Fibroblast of lung (primary cell): ENCODE data around the gene TBL1X. TPM values are rescaled to one million over a fixed set of nuclear protein-coding genes. Genes with fewer than 3 reads are reported as not detected.
A peak's percentile ranks its signal among the peaks of the same experiment; 100 is the strongest.

Experiments
- DNase-seq, 2 donors: peaks; one replicate each; pipeline versions ENCODE4 v3.0.0 to v3.0.0-alpha.2; 2010; ENCODE audit warnings: low read depth in 2 of 2
- H2AFZ ChIP-seq: 2 replicates; pipeline ENCODE4 v1.5.1; 2012; ENCODE audit warnings: low read length, control low read depth, inconsistent platforms
- H3K27ac ChIP-seq: 2 replicates; pipeline ENCODE4 v1.5.1; 2011; ENCODE audit warnings: low read length, control low read depth; ENCODE audit not compliant: insufficient read depth
- H3K27me3 ChIP-seq: 2 replicates; pipeline ENCODE4 v1.5.1; 2011; ENCODE audit warnings: mild to moderate bottlenecking, low read length; ENCODE audit not compliant: control insufficient read depth, insufficient read depth
- H3K36me3 ChIP-seq: 2 replicates; pipeline ENCODE4 v1.5.1; 2011; ENCODE audit warnings: low read length; ENCODE audit not compliant: control insufficient read depth, insufficient read depth
- H3K4me1 ChIP-seq: 2 replicates; pipeline ENCODE4 v1.5.1; 2011; ENCODE audit warnings: low read length; ENCODE audit not compliant: control insufficient read depth, insufficient read depth; ENCODE audit errors: extremely low read depth
- H3K4me2 ChIP-seq: 2 replicates; pipeline ENCODE4 v1.5.1; 2011; ENCODE audit warnings: low read length, control low read depth; ENCODE audit not compliant: insufficient read depth; ENCODE audit errors: extremely low read depth
- H3K4me3 ChIP-seq, 4 experiments: fragments of 200-600 bp in 1 of 4; sonication (generic) in 1 of 4; replicated peaks in 1 of 4; 2 replicates each; pipeline ENCODE4 v1.5.1; 2011 to 2016; ENCODE audit warnings: low read length in 4 of 4, low read depth in 3 of 4, mild to moderate bottlenecking in 3 of 4, control low read depth in 2 of 4, inconsistent platforms in 1 of 4, mixed read lengths in 1 of 4; ENCODE audit not compliant: insufficient read depth in 1 of 4; ENCODE audit errors: control extremely low read depth in 1 of 4
- H3K79me2 ChIP-seq: 2 replicates; pipeline ENCODE4 v1.5.1; 2012; ENCODE audit warnings: mild to moderate bottlenecking, low read length, inconsistent platforms; ENCODE audit not compliant: control insufficient read depth, insufficient read depth
- H3K9ac ChIP-seq: 2 replicates; pipeline ENCODE4 v1.5.1; 2011; ENCODE audit warnings: mild to moderate bottlenecking, low read length, control low read depth; ENCODE audit not compliant: insufficient read depth
- H3K9me3 ChIP-seq: 2 replicates; pipeline ENCODE4 v1.5.1; 2012; ENCODE audit warnings: low read depth, low read length; ENCODE audit not compliant: control insufficient read depth, insufficient read depth
- H4K20me1 ChIP-seq: 2 replicates; pipeline ENCODE4 v1.5.1; 2011; ENCODE audit warnings: low read length; ENCODE audit not compliant: control insufficient read depth, insufficient read depth; ENCODE audit errors: extremely low read depth
- EZH2 ChIP-seq: IDR thresholded peaks from 2 replicates; pipeline ENCODE4 v1.5.1; 2012; ENCODE audit warnings: low read length, control low read depth, mild to moderate bottlenecking; ENCODE audit errors: missing control alignments
- polyA plus RNA-seq, 2 donors: library from polyadenylated mRNA; depleted of rRNA in 1 of 2; stranded (reverse) in 1 of 2; unstranded in 1 of 2; fragments of >200 nt; gene quantifications; 2 replicates each; pipeline ENCODE4 v1.2.1, GENCODE V29; 2011 to 2012; ENCODE audit warnings: missing spikeins in 1 of 2
- total RNA-seq: library from RNA; depleted of rRNA; stranded (reverse); fragments of >200 nt; gene quantifications from 2 replicates; pipeline ENCODE4 v1.2.1, GENCODE V29; 2014
- TF ChIP-seq, protein P1 (sequence below), 2 donors: IDR thresholded peaks in 1 of 2; conservative IDR thresholded peaks in 1 of 2; 1 replicate in 1 of 2; 2 replicates in 1 of 2; pipeline ENCODE4 v1.5.1; 2011 to 2012; ENCODE audit warnings: low read length in 2 of 2, control low read depth in 1 of 2, inconsistent platforms in 1 of 2, low read depth in 1 of 2, mild to moderate bottlenecking in 1 of 2

The TBL1X gene
- total and polyA plus RNA-seq, 2 donors (not counting 1 experiment from before 2014, with no cell fraction given), result 25.8 to 29.4 TPM

DNA sequence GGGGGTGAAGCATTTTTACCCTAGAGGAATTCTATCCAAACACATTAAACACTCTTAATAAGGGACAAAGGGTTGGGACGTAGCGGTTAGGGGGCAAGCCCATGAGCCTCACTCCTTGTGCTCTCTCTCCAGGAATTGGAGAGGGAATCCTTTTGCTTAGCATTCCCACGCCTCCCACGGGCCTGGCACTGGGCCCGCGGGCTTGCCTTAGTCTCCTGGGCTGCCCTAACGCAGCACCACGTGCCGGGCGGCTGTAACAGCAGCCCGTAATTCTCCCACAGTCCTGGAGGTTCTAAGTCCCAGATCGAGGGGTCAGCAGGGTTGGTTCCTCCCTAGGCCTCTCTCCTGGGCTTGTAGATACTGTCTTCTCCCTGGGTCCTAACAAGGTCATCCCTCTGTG lies 67.5 kb downstream of the TBL1X start:
- Histone ChIP-seq H2AFZ (no peak overlapping the region), H4K20me1 (no peaks in the 10 kb centered on the region), H3K27ac (peak overlapping the region; percentile 34), H3K79me2 (peaks cover 28% of the 10 kb centered on the region), H3K9me3 (no peaks in the 10 kb centered on the region), H3K9ac (no peak overlapping the region), H3K27me3 (no peaks in the 10 kb centered on the region), H3K4me1 (peaks cover 12% of the 10 kb centered on the region), H3K4me2 (peak overlapping the region; percentile 25), H3K36me3 (no peaks in the 10 kb centered on the region), H3K4me3 (no peak overlapping the region)
- DNase-seq, result peak in 1 of 2 donors; percentile 43
- TF ChIP-seq, protein P1, sequence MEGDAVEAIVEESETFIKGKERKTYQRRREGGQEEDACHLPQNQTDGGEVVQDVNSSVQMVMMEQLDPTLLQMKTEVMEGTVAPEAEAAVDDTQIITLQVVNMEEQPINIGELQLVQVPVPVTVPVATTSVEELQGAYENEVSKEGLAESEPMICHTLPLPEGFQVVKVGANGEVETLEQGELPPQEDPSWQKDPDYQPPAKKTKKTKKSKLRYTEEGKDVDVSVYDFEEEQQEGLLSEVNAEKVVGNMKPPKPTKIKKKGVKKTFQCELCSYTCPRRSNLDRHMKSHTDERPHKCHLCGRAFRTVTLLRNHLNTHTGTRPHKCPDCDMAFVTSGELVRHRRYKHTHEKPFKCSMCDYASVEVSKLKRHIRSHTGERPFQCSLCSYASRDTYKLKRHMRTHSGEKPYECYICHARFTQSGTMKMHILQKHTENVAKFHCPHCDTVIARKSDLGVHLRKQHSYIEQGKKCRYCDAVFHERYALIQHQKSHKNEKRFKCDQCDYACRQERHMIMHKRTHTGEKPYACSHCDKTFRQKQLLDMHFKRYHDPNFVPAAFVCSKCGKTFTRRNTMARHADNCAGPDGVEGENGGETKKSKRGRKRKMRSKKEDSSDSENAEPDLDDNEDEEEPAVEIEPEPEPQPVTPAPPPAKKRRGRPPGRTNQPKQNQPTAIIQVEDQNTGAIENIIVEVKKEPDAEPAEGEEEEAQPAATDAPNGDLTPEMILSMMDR (conservative IDR thresholded peaks at IDR 0.05 in 1 of 2, IDR thresholded peaks at IDR 0.05 in 1 of 2; ENCODE audit: low read depth in 1 of 2, low read length in 2 of 2), result no peak
- TF ChIP-seq EZH2, result no peak

GRCh38 chrX:9533611-9534010 lies 68.8 kb downstream of the TBL1X start:
- H3K4me3 ChIP-seq, result no peak overlapping the region
- H3K27ac ChIP-seq, result no peak overlapping the region
- no peak overlapping the region for H2AFZ ChIP-seq
- H3K9ac ChIP-seq, result no peak overlapping the region
- peaks cover 22% of the 10 kb centered on the region for H3K79me2 ChIP-seq
- H3K36me3 ChIP-seq, result no peaks in the 10 kb centered on the region
- no peaks in the 10 kb centered on the region for H3K27me3 ChIP-seq
- peaks cover 12% of the 10 kb centered on the region for H3K4me1 ChIP-seq
- H3K9me3 ChIP-seq, result no peaks in the 10 kb centered on the region
- H4K20me1 ChIP-seq, result no peaks in the 10 kb centered on the region
- DNase-seq, result no peak
- TF ChIP-seq, protein P1 (conservative IDR thresholded peaks at IDR 0.05 in 1 of 2, IDR thresholded peaks at IDR 0.05 in 1 of 2; ENCODE audit: low read depth in 1 of 2, low read length in 2 of 2), result no peak
- H3K4me2 ChIP-seq, result no peak overlapping the region

GRCh38 chrX:9534686-9535085 lies 69.8 kb downstream of the TBL1X start:
- TF ChIP-seq, protein P1 (conservative IDR thresholded peaks at IDR 0.05 in 1 of 2, IDR thresholded peaks at IDR 0.05 in 1 of 2; ENCODE audit: low read depth in 1 of 2, low read length in 2 of 2), result no peak
- no peak for TF ChIP-seq EZH2
- Histone ChIP-seq H3K36me3 (no peaks in the 10 kb centered on the region), H3K27ac (peak overlapping the region; percentile 57), H3K4me2 (peak overlapping the region; percentile 13), H3K4me3 (no peak overlapping the region), H2AFZ (no peak overlapping the region), H3K9ac (no peak overlapping the region), H3K79me2 (peaks cover 21% of the 10 kb centered on the region), H4K20me1 (no peaks in the 10 kb centered on the region), H3K27me3 (no peaks in the 10 kb centered on the region), H3K4me1 (peaks cover 12% of the 10 kb centered on the region), H3K9me3 (no peaks in the 10 kb centered on the region)
- DNase-seq, result peak; percentile 43 to 63
